GM19468 (cell line): ENCODE measurements around the gene SLC2A1.

Source experiments
- ATAC-seq: cut with Tn5 transposase; IDR thresholded peaks from one replicate; pipeline ENCODE4 v1.9.1; 2021; ENCODE audit warnings: mild to moderate bottlenecking, moderate library complexity, moderate number of reproducible peaks; ENCODE audit not compliant: unreplicated experiment; ENCODE audit errors: extremely low read depth

The SLC2A1 gene

GRCh38 chr1:42961312-42962091, 2.8 kb upstream of the SLC2A1 start:
- ATAC-seq = no peak

GRCh38 chr1:42960566-42961311, 2.1 kb upstream of the SLC2A1 start:
- ATAC-seq = no peak

- no peak for ATAC-seq
Measured at GRCh38 chr1:42960122-42960390, 1.4 kb upstream of the SLC2A1 start.

- ATAC-seq = peak; percentile 18
Measured at GRCh38 chr1:42957880-42958487, 684 bp downstream of the SLC2A1 start.

- no peak for ATAC-seq
Measured at GRCh38 chr1:42957229-42957879, 1.3 kb downstream of the SLC2A1 start.

GRCh38 chr1:42956739-42957138, 1.9 kb downstream of the SLC2A1 start:
- no peak for ATAC-seq

GRCh38 chr1:42955311-42956063, 3.2 kb downstream of the SLC2A1 start:
- no peak for ATAC-seq

GRCh38 chr1:42953182-42954180, 5.2 kb downstream of the SLC2A1 start:
- ATAC-seq = no peak

GRCh38 chr1:42952303-42953001, 6.2 kb downstream of the SLC2A1 start:
- ATAC-seq = no peak

- ATAC-seq = no peak
Measured at GRCh38 chr1:42951588-42951987, 7.1 kb downstream of the SLC2A1 start.

- ATAC-seq = no peak
Measured at GRCh38 chr1:42950116-42950481, 8.6 kb downstream of the SLC2A1 start.

GRCh38 chr1:42949312-42950115, 9.2 kb downstream of the SLC2A1 start:
- no peak for ATAC-seq

GRCh38 chr1:42947965-42948732, 10.5 kb downstream of the SLC2A1 start:
- no peak for ATAC-seq

- no peak for ATAC-seq
Measured at GRCh38 chr1:42947117-42947516, 11.6 kb downstream of the SLC2A1 start.

GRCh38 chr1:42946120-42946898, 12.4 kb downstream of the SLC2A1 start:
- no peak for ATAC-seq

GRCh38 chr1:42945164-42945563, 13.5 kb downstream of the SLC2A1 start:
- ATAC-seq = no peak
